HepG2 (cell line): ENCODE results near the gene DSTYK. TPM values are rescaled to one million over a fixed set of nuclear protein-coding genes. Genes with fewer than 3 reads are reported as not detected.
A peak's percentile ranks its signal among the peaks of the same experiment; 100 is the strongest.

Experiments
- BRD4 ChIP-seq: sonication (generic); formaldehyde crosslinking; IDR thresholded peaks from 2 replicates; pipeline ENCODE4 v1.4.0; 2020; ENCODE audit warnings: missing genetic modification reagents
- EED ChIP-seq: sonication (generic); formaldehyde crosslinking; IDR thresholded peaks from 2 replicates; pipeline ENCODE4 v1.5.0; 2020; ENCODE audit warnings: mild to moderate bottlenecking, missing genetic modification reagents
- HNF4A ChIP-seq: sonication (generic); formaldehyde crosslinking; IDR thresholded peaks from 2 replicates; pipeline ENCODE4 v1.4.0; 2020; ENCODE audit warnings: missing genetic modification reagents
- MED1 ChIP-seq: sonication (generic); formaldehyde crosslinking; IDR thresholded peaks from 2 replicates; pipeline ENCODE4 v1.4.0; 2020; ENCODE audit warnings: missing genetic modification reagents
- MIER2 ChIP-seq: IDR thresholded peaks from 2 replicates; pipeline ENCODE4 v1.6.1; 2016; ENCODE audit warnings: missing biosample characterization, missing genetic modification reagents
- MYC ChIP-seq: sonication (generic); formaldehyde crosslinking; IDR thresholded peaks from 2 replicates; pipeline ENCODE4 v1.9.0; 2021; ENCODE audit warnings: missing genetic modification reagents, borderline replicate concordance
- NFE2L1 ChIP-seq: sonication (generic); formaldehyde crosslinking; IDR thresholded peaks from 2 replicates; pipeline ENCODE4 v1.4.0; 2020; ENCODE audit warnings: missing genetic modification reagents, mild to moderate bottlenecking, borderline replicate concordance
- NR2F6 ChIP-seq, 2 experiments: IDR thresholded peaks; 2 replicates each; pipeline ENCODE4 v1.6.1; 2016; ENCODE audit warnings: antibody characterized with exemption in 1 of 2, mild to moderate bottlenecking in 1 of 2
- PHF8 ChIP-seq: sonication (generic); formaldehyde crosslinking; IDR thresholded peaks from 2 replicates; pipeline ENCODE4 v1.5.0; 2020; ENCODE audit warnings: missing genetic modification reagents
- PLRG1 ChIP-seq: fragments of 450-650 bp; conservative IDR thresholded peaks from 2 replicates; pipeline ENCODE4 v1.6.1; 2016
- TBX3 ChIP-seq: fragments of 450-650 bp; IDR thresholded peaks from 2 replicates; pipeline ENCODE4 v1.6.1; 2017; ENCODE audit warnings: antibody characterized with exemption, mild to moderate bottlenecking, inconsistent platforms, borderline replicate concordance
- ZC3H13 ChIP-seq: sonication (generic); formaldehyde crosslinking; IDR thresholded peaks from 2 replicates; pipeline ENCODE4 v1.8.1; 2023; ENCODE audit warnings: mild to moderate bottlenecking, missing genetic modification reagents, moderate library complexity
- ZMAT3 ChIP-seq: sonication (generic); formaldehyde crosslinking; conservative IDR thresholded peaks from 2 replicates; pipeline ENCODE4 v1.7.0; 2021; ENCODE audit warnings: missing genetic modification reagents
- ZNF296 ChIP-seq: sonication (generic); formaldehyde crosslinking; conservative IDR thresholded peaks from 2 replicates; pipeline ENCODE4 v1.5.0; 2020; ENCODE audit warnings: mild to moderate bottlenecking, missing genetic modification reagents
- ZNF496 ChIP-seq: sonication (generic); formaldehyde crosslinking; IDR thresholded peaks from 2 replicates; pipeline ENCODE4 v1.8.1; 2023; ENCODE audit warnings: mild to moderate bottlenecking, moderate library complexity, missing genetic modification reagents; ENCODE audit not compliant: insufficient replicate concordance
- ZNF562 ChIP-seq: sonication (generic); formaldehyde crosslinking; IDR thresholded peaks from 2 replicates; pipeline ENCODE4 v1.8.0; 2022; ENCODE audit warnings: missing genetic modification reagents, borderline replicate concordance
- ZNF713 ChIP-seq: sonication (generic); formaldehyde crosslinking; IDR thresholded peaks from 2 replicates; pipeline ENCODE4 v1.4.0; 2020; ENCODE audit warnings: mild to moderate bottlenecking, missing genetic modification reagents
- ZNF75D ChIP-seq: sonication (generic); formaldehyde crosslinking; IDR thresholded peaks from 2 replicates; pipeline ENCODE4 v1.8.1; 2023; ENCODE audit warnings: missing genetic modification reagents, mild to moderate bottlenecking, borderline replicate concordance
- ZNF883 ChIP-seq: sonication (generic); formaldehyde crosslinking; IDR thresholded peaks from 2 replicates; pipeline ENCODE4 v1.5.1; 2020; ENCODE audit warnings: mild to moderate bottlenecking, missing genetic modification reagents; ENCODE audit errors: not compliant biosample characterization
- polyA plus RNA-seq, 8 experiments: library from polyadenylated mRNA; depleted of rRNA in 3 of 8; stranded (reverse) in 7 of 8; unstranded in 1 of 8; fragments of >200 nt; fragmentation: Illumina TruSeq in 4 of 8; extraction: Trizol in 4 of 8; gene quantifications; 2 replicates each; pipeline versions ENCODE4 v1.2.1 to v1.2.3, GENCODE V29; 2011 to 2016; ENCODE audit warnings: low read depth in 4 of 8, missing spikeins in 1 of 8, mixed read lengths in 1 of 8; ENCODE audit not compliant: insufficient read depth in 1 of 8
- total RNA-seq, 5 experiments: library from RNA; depleted of rRNA; stranded (reverse); fragments of >200 nt; fragmentation: Illumina TruSeq; extraction: Trizol; gene quantifications; 2 replicates each; pipeline ENCODE4 v1.2.3, GENCODE V29; 2016; ENCODE audit warnings: low read depth in 1 of 5
- TF ChIP-seq, protein P1 (sequence below): sonication (generic); formaldehyde crosslinking; IDR thresholded peaks from 2 replicates; pipeline ENCODE4 v1.8.1; 2023; ENCODE audit warnings: mild to moderate bottlenecking, missing genetic modification reagents
- TF ChIP-seq, protein P2 (sequence below): sonication (generic); formaldehyde crosslinking; IDR thresholded peaks from 2 replicates; pipeline ENCODE4 v1.8.0; 2022; ENCODE audit warnings: missing genetic modification reagents, low read depth, mild to moderate bottlenecking, borderline replicate concordance
- TF ChIP-seq, protein P3 (sequence below): sonication (generic); formaldehyde crosslinking; IDR thresholded peaks from 2 replicates; pipeline ENCODE4 v1.4.0; 2020; ENCODE audit warnings: missing genetic modification reagents, borderline replicate concordance
- TF ChIP-seq, protein P4 (sequence below): sonication (generic); formaldehyde crosslinking; conservative IDR thresholded peaks from 2 replicates; pipeline ENCODE4 v1.4.0; 2020; ENCODE audit warnings: missing genetic modification reagents

DSTYK gene
- total and polyA plus RNA-seq, 2 of the 13 experiments (the other 11 are each of a cell fraction or from before 2014, with no cell fraction given): 2.6 to 4.8 TPM

DNA sequence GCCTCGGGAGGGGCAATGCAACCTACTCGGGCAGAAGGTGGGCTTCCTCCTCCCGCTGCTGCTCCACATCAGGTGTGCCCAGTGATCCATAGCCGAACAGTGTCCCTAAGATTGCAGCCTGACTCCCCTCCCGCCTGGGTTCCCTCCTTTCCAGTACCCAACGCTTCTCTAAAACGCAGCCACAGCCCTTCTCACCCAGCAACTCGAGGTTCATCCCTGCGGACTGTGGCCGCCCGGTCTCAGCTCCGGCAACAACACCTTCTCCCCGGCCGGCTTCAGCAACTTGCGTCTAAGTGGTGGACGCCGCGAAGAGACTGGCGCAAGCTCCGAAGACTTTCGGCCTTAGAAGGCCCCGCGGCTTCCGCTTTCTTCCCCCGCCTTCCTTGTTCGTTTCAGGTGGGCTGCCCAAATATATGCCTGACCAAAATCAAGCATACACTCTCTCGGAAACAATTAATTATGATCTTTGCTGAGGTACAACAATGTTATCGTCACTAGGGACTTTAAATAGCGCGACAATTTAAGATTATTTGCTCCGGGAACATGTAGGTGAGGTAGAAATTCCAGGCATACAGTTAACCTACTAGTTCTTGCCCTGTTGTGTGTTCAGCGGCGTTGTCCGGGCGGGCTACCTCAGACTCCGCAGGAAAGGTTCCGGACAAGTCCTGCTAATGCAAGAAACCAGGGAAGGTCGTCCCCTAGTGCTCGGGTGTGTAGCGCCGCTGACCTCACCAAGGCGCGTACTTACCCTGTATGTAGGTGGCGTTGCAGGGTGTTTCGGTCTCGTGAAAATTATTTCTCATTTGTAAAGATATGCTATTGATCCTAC is 89.6 kb downstream of the DSTYK start, which contains the start of gene RBBP5 (continued):
- TF ChIP-seq, protein P1, sequence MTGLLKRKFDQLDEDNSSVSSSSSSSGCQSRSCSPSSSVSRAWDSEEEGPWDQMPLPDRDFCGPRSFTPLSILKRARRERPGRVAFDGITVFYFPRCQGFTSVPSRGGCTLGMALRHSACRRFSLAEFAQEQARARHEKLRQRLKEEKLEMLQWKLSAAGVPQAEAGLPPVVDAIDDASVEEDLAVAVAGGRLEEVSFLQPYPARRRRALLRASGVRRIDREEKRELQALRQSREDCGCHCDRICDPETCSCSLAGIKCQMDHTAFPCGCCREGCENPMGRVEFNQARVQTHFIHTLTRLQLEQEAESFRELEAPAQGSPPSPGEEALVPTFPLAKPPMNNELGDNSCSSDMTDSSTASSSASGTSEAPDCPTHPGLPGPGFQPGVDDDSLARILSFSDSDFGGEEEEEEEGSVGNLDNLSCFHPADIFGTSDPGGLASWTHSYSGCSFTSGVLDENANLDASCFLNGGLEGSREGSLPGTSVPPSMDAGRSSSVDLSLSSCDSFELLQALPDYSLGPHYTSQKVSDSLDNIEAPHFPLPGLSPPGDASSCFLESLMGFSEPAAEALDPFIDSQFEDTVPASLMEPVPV (CRISPR knock-in tag): peak; percentile 65; the same call in 1 of the 2 replicates
- TF ChIP-seq MED1 (peak; percentile 71; the same call in 1 of the 2 replicates), TBX3 (peak; percentile 35; the same call in 1 of the 2 replicates), ZNF562 (no peak), NFE2L1 (CRISPR knock-in tag) (no peak), ZC3H13 (no peak; the same call in 1 of the 2 replicates), MIER2 (CRISPR knock-in tag) (peak; percentile 79), EED (CRISPR knock-in tag) (peak; percentile 71), PLRG1 (no peak), ZMAT3 (CRISPR knock-in tag) (peak; percentile 94), HNF4A (CRISPR knock-in tag) (peak; percentile 38), ZNF296 (CRISPR knock-in tag) (no peak), ZNF883 (CRISPR knock-in tag) (peak; percentile 46), ZNF75D (CRISPR knock-in tag) (no peak), PHF8 (CRISPR knock-in tag) (peak; percentile 94), NR2F6 (IDR thresholded peaks at IDR 0.05) (peak; percentile 65), NR2F6 (CRISPR knock-in tag; IDR thresholded peaks at IDR 0.05) (peak; percentile 79), MYC (no peak), BRD4 (CRISPR knock-in tag) (0 out of 2 replicates have a peak, but pooled peaks have one; percentile 57), ZNF496 (CRISPR knock-in tag) (no peak), ZNF713 (no peak)
- TF ChIP-seq, protein P2, sequence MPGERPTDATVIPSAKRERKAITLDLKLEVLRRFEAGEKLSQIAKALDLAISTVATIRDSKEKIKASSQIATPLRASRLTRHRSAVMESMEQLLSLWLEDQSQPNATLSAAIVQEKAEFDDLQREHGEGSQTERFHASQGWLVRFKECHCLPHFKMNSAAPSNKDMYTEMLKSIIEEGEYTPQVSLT (CRISPR knock-in tag): no peak
- TF ChIP-seq, protein P3, sequence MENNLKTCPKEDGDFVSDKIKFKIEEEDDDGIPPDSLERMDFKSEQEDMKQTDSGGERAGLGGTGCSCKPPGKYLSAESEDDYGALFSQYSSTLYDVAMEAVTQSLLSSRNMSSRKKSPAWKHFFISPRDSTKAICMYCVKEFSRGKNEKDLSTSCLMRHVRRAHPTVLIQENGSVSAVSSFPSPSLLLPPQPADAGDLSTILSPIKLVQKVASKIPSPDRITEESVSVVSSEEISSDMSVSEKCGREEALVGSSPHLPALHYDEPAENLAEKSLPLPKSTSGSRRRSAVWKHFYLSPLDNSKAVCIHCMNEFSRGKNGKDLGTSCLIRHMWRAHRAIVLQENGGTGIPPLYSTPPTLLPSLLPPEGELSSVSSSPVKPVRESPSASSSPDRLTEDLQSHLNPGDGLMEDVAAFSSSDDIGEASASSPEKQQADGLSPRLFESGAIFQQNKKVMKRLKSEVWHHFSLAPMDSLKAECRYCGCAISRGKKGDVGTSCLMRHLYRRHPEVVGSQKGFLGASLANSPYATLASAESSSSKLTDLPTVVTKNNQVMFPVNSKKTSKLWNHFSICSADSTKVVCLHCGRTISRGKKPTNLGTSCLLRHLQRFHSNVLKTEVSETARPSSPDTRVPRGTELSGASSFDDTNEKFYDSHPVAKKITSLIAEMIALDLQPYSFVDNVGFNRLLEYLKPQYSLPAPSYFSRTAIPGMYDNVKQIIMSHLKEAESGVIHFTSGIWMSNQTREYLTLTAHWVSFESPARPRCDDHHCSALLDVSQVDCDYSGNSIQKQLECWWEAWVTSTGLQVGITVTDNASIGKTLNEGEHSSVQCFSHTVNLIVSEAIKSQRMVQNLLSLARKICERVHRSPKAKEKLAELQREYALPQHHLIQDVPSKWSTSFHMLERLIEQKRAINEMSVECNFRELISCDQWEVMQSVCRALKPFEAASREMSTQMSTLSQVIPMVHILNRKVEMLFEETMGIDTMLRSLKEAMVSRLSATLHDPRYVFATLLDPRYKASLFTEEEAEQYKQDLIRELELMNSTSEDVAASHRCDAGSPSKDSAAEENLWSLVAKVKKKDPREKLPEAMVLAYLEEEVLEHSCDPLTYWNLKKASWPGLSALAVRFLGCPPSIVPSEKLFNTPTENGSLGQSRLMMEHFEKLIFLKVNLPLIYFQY: no peak
- TF ChIP-seq, protein P4, sequence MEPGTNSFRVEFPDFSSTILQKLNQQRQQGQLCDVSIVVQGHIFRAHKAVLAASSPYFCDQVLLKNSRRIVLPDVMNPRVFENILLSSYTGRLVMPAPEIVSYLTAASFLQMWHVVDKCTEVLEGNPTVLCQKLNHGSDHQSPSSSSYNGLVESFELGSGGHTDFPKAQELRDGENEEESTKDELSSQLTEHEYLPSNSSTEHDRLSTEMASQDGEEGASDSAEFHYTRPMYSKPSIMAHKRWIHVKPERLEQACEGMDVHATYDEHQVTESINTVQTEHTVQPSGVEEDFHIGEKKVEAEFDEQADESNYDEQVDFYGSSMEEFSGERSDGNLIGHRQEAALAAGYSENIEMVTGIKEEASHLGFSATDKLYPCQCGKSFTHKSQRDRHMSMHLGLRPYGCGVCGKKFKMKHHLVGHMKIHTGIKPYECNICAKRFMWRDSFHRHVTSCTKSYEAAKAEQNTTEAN (CRISPR knock-in tag): no peak
